Retinal pigment epithelial cell (primary cell): ENCODE data around the gene NBEA.

Experiments used
- DNase-seq: peaks from one replicate; pipeline ENCODE4 v3.0.0-alpha.2; 2010; ENCODE audit warnings: low read depth
- H3K4me3 ChIP-seq: 2 replicates; pipeline ENCODE4 v1.5.1; 2011; ENCODE audit warnings: mild to moderate bottlenecking, low read length, control low read depth, moderate library complexity
- TF ChIP-seq, protein P1 (sequence below): conservative IDR thresholded peaks from 2 replicates; pipeline ENCODE4 v1.5.1; 2011; ENCODE audit warnings: low read depth, low read length, control low read depth, inconsistent platforms

The NBEA gene

DNA sequence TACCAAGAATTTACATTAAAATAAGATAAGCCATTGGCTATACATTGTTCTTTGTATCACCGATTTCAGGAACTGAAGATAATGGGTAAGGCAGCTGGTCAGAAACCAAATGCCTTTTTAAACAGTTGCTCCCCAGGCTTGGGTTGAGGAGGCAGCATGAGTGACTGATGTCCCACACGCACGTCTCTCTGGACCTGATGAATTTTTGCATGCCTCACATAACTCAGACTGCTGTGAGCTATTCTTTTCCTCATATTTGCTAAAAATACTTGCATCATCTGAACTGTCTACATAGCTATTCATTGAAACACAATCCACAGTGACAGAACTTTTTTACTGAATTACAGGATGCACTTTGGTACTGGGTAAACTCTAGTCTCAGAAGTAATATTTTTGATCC, 658.1 kb downstream of the NBEA start:
- TF ChIP-seq, protein P1, sequence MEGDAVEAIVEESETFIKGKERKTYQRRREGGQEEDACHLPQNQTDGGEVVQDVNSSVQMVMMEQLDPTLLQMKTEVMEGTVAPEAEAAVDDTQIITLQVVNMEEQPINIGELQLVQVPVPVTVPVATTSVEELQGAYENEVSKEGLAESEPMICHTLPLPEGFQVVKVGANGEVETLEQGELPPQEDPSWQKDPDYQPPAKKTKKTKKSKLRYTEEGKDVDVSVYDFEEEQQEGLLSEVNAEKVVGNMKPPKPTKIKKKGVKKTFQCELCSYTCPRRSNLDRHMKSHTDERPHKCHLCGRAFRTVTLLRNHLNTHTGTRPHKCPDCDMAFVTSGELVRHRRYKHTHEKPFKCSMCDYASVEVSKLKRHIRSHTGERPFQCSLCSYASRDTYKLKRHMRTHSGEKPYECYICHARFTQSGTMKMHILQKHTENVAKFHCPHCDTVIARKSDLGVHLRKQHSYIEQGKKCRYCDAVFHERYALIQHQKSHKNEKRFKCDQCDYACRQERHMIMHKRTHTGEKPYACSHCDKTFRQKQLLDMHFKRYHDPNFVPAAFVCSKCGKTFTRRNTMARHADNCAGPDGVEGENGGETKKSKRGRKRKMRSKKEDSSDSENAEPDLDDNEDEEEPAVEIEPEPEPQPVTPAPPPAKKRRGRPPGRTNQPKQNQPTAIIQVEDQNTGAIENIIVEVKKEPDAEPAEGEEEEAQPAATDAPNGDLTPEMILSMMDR, result no peak
- DNase-seq, result no peak
- H3K4me3 ChIP-seq, result no peak overlapping the region

DNA sequence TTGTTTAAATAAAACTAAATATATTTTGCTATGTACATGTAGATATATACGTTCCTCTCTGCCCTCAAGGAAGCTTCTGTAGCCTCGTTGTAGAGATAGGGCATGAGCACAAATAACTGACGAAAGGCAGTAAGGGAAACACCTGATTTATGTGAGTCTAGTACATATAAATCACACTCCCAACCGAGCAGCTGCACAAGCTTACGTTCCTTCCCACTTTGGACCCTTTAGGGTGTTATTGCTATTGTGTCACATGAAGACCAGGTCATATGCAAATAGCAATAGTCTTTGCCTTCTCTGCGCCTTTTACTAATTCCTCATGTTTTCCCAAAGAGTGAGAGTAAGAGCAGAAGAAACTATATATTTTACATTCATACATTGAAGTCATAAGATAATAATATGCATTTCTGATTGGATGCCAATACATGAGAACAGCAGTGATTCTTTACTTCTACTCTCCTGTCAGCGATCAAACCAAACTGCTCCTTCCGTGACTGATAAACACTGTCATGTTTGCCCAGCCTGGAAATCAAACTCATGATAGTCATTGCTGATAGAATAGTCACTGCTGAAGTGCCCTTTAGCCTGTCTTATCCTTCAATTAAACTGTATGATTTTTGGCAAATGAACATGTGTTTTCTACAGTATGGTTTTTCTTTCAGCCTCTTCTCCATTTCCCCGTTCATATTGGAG, 661.7 kb downstream of the NBEA start:
- no peak for DNase-seq
- TF ChIP-seq, protein P1, result no peak
- no peak overlapping the region for H3K4me3 ChIP-seq

DNA sequence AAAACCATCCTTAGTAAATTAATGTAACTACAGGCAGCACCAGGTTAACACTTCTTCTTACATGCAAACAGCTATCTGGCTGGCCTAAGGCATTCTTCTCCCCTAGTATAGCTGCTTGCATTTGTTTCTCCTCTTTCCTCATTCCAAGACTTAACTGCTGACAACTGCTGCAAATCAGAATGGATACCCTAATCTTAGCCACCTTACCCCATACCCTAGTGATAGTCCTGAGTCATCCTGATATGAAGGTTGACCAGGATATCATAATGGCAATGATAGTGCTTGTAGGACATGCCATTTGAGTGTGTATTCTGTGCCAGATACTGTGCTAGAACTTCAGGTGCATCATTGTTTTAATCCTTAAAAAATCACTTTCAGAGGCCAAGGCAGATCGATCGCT, 672.6 kb downstream of the NBEA start:
- TF ChIP-seq, protein P1, result no peak
- DNase-seq, result no peak
- no peak overlapping the region for H3K4me3 ChIP-seq

DNA sequence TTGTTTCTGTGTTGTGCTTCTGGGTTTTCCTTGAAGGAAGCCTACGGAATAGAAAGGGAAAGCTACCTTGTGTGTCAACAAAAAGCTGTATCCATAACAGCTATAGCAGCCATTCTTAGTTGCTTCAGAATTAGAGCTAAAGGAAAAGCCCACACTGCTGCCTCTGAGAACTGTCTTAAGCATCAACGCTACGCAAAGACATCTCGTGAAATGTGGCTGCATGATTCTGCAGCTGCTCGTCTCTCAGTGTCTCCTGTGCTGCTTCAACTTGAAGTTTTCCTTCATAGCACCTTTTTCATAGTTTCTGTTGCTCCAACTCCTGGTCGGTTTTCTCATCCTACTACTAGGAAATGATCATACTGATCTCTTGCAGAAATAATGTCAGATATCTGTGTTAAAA, 675.4 kb downstream of the NBEA start:
- TF ChIP-seq, protein P1, result no peak
- no peak for DNase-seq
- no peak overlapping the region for H3K4me3 ChIP-seq

DNA sequence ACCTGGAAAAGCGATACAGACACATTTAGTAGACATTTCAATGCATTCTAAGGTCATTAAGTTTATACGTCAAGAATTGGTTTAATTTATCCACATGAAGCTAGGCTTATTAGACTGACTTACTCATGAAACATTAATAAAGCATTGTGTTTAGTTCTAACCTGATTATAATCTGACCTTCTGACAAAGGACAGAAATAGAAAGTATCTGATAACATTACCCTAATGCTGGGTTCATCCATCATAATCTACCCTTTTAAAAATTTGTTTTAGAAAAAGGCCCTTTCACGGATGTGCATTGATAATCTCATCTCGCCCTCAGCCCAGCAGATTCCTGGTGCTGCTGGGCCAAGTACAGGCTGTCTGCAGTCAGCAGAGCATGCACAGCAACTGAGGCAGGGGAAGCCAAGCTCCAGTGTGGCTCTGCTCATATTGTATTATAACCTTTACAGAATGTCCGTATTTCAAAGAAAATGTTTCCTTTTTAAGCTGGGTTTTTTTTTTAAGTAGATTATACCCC, 676.6 kb downstream of the NBEA start:
- TF ChIP-seq, protein P1, result no peak
- H3K4me3 ChIP-seq, result no peak overlapping the region
- DNase-seq, result no peak

DNA sequence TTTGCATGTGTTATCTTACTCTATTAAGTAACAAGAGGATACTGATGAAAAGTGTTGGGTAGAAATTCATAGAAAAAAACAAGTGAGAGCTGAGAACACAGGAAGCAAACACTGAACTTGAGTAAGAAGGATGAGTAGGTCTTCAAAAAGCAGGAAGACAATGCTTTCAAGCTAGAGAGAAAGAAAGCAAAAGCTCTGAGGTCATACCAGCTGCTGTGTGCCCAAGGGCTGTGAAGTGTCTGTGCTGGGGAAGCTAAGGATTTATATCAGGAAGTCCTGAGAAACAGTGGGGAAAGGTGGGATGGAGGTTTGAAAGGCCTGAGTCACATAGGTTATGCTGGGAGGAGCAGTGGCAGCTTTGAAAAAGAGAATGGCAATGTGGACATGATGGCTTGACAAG, 679.9 kb downstream of the NBEA start:
- no peak overlapping the region for H3K4me3 ChIP-seq
- TF ChIP-seq, protein P1, result no peak
- DNase-seq, result no peak

DNA sequence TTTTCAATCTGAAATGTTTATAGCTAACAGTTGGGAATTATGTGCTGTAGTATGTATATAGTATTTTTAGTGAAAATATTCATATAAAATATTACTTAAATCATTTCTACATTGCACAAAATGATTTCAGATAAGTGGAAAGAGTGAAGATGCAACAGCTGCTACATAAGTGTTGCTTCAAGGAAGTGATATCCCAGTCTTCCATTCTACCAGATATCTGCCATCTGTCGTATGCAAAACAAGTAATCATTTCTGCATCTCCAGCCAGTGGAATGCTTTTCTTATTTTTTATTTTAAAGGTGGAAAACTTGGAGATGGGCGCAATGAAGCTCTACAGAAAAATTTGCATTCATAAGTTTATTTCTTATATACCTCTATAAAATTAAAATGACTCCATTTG, 687.0 kb downstream of the NBEA start:
- no peak for DNase-seq
- TF ChIP-seq, protein P1, result no peak
- no peak overlapping the region for H3K4me3 ChIP-seq
